D341Med (cell line): ENCODE results near the gene WDR5B.
"Not testable (repeated sequence)": the region's sequence is repeated elsewhere in the genome, so short reads cannot be mapped to it uniquely, and the experiment has no call there.

Experiments
- DNase-seq: peaks from one replicate; pipeline ENCODE4 v3.0.0; 2012; ENCODE audit warnings: low spot score

Gene WDR5B

DNA sequence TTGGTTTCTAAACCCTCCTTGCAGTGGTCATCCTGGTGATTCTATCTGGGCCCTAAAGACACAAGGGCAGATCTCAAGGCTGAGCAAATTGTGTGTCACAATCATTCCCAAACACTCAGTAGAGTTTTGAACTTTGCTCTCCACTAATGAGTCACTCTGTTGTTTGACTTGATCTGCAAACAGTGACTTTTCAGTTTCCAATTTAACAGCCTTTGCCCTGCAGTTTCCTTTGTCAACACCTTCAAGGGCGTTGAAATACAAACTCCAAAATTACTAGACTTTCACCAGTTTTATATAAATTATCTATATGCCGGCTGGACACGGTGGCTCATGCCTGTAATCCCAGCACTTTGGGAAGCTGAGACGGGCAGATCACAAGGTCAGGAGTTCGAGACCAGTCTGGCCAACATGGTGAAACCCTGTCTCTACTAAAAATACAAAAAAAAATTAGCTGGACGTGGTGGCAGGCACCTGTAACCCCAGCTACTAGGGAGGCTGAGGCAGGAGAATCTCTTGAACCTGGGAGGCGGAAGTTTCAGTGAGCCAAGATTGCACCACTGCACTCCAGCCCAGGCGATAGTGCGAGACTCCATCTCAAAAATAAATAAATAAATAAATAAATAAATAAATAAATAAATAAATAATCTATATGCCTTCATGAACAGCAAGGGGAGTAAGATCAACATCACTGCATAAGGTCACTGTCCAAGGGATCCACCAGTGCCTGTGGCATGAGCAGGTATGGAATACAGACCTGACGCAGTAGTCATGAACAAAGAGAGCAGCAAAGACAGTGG lies 50.1 kb downstream of the WDR5B start:
- DNase-seq: not testable (repeated sequence)

- DNase-seq: no peak
Observed at GRCh38 chr3:122365073-122365472, 50.8 kb downstream of the WDR5B start.

- DNase-seq: no peak
Observed at GRCh38 chr3:122364490-122364889, 51.4 kb downstream of the WDR5B start.
